ENCODE data around the gene PRKN. TPM values are rescaled to one million over a fixed set of nuclear protein-coding genes. Genes with fewer than 3 reads are reported as not detected.

Gene PRKN
- total RNA-seq, 1 experiment from 2014 or later = 2.0 TPM

DNA sequence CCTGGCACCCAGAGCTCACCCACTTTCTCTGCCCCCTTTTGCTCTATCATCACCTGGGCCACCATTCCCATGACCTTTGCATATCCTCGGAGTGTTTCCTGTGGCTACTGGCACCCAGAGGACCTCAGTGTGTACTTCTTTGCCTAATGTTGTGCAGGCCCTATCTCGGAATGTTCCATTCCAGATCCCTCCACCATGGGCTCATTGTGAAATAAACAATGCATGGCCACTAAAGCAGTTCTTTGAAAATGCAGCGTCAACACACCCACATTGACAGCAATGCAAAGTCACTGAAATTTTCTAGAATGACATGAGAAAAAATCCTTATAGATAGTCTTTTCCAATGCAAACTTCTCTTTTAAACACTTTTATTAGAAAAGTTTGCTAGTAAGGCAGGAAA lies 1380.8 kb downstream of the PRKN start:
- no peak overlapping the region for H3K56ac ChIP-seq (ENCODE audit: insufficient read length, low read depth, low read length)
- peaks cover 2 to 6% of the 10 kb centered on the region in 2 experiments for H3K4me1 Mint-ChIP-seq
- no peak overlapping the region for H3T11ph ChIP-seq (ENCODE audit: low read length)
- H3K79me2 ChIP-seq (ENCODE audit: insufficient read depth, low read length) = no peaks in the 10 kb centered on the region
- no peaks in the 10 kb centered on the region for H3K36me3 Mint-ChIP-seq (ENCODE audit: insufficient read depth in 1 of 3, low read depth in 3 of 3)
- H4K91ac ChIP-seq (ENCODE audit: insufficient read length, low read depth, low read length) = no peak overlapping the region
- no peaks in the 10 kb centered on the region for H3K79me1 ChIP-seq (ENCODE audit: insufficient read depth, low read depth, low read length, poor library complexity, severe bottlenecking)
- no peak for DNase-seq
- H3K23ac ChIP-seq (ENCODE audit: insufficient read length, low read depth, low read length) = no peak overlapping the region
- H3K9me3 Mint-ChIP-seq = no peaks in the 10 kb centered on the region
- H2BK15ac ChIP-seq (ENCODE audit: low read depth, low read length) = no peak overlapping the region
- H3K4me2 ChIP-seq (ENCODE audit: insufficient read depth, insufficient read length, low read length) = no peak overlapping the region
- H3K14ac ChIP-seq (ENCODE audit: insufficient read depth, low read length) = no peak overlapping the region
- no peak for TF ChIP-seq CTCF (conservative IDR thresholded peaks at IDR 0.05)
- H4K8ac ChIP-seq (replicated peaks; ENCODE audit: insufficient read length, low read depth, low read length) = no peak overlapping the region
- no peak overlapping the region for H2AK5ac ChIP-seq (ENCODE audit: insufficient read length, low read length)
- no peak overlapping the region for H2BK5ac ChIP-seq (ENCODE audit: insufficient read length, low read length)
- no peak overlapping the region for H4K5ac ChIP-seq (ENCODE audit: insufficient read length, low read depth, low read length)
- no peaks in the 10 kb centered on the region for H3K4me1 ChIP-seq (ENCODE audit: insufficient read depth, low read length)
- no peaks in the 10 kb centered on the region for H3K23me2 ChIP-seq (ENCODE audit: insufficient read length, low read depth, low read length, poor library complexity, severe bottlenecking)
- no peak overlapping the region for H3K27ac ChIP-seq (ENCODE audit: insufficient read length, low read depth, low read length)
- no peak overlapping the region for H3K18ac ChIP-seq (ENCODE audit: insufficient read length, low read depth, low read length)
- H3K27me3 ChIP-seq (ENCODE audit: insufficient read depth, low read length) = no peaks in the 10 kb centered on the region
- H2BK120ac ChIP-seq (ENCODE audit: low read depth, low read length, poor library complexity, severe bottlenecking) = no peak overlapping the region
- H3K9me3 ChIP-seq (ENCODE audit: control insufficient read depth, low read depth, low read length) = no peaks in the 10 kb centered on the region
- H3K4ac ChIP-seq (ENCODE audit: low read depth, low read length) = no peak overlapping the region
- H2BK12ac ChIP-seq (ENCODE audit: insufficient read length, low read depth, low read length) = no peak overlapping the region
- no peak overlapping the region for H2AFZ ChIP-seq (ENCODE audit: low read length)
- no peak overlapping the region for H3K4me3 Mint-ChIP-seq
- H3K9ac ChIP-seq (ENCODE audit: extremely low read depth, insufficient read length, low read length) = no peak overlapping the region
- H4K20me1 ChIP-seq (ENCODE audit: control insufficient read depth, insufficient read depth, insufficient read length) = no peaks in the 10 kb centered on the region
- no peak overlapping the region for H3K27ac Mint-ChIP-seq
- WGBS (ENCODE audit: extremely low coverage, insufficient read length, low lambda C conversion rate) = no CpG with 5 or more reads among the region's 3 CpGs
- H3K27me3 Mint-ChIP-seq (ENCODE audit: low read depth) = no peaks in the 10 kb centered on the region
- no peak overlapping the region for H2BK20ac ChIP-seq (ENCODE audit: low read depth, low read length, poor library complexity, severe bottlenecking)
